Neural cell (in vitro differentiated cells): ENCODE data around the gene ITPKB. TPM values are rescaled to one million over a fixed set of nuclear protein-coding genes. Genes with fewer than 3 reads are reported as not detected.

ENCODE experiments used
- H2AFZ ChIP-seq: fragments of 200-600, 300-800 bp; sonication (generic), shearing (Covaris generic); 2 replicates; pipeline ENCODE4 v1.6.0; 2014; ENCODE audit warnings: low read depth, mild to moderate bottlenecking, antibody characterized with exemption, low read length, moderate library complexity
- H3F3A ChIP-seq: fragments of 200-600 bp; shearing (Covaris generic); 2 replicates; pipeline ENCODE4 v1.6.1; 2016; ENCODE audit warnings: mild to moderate bottlenecking, moderate library complexity, mixed read lengths, antibody characterized with exemption, low read length; ENCODE audit not compliant: insufficient read depth, poor library complexity, severe bottlenecking
- H3K27ac ChIP-seq: fragments of 200-600, 300-800 bp; sonication (generic), shearing (Covaris generic); 2 replicates; pipeline ENCODE4 v1.5.1; 2014; ENCODE audit warnings: mild to moderate bottlenecking, low read length, moderate library complexity
- H3K27me3 ChIP-seq: fragments of 300-800, 200-600 bp; sonication (generic), shearing (Covaris generic); 2 replicates; pipeline ENCODE4 v1.6.0; 2014; ENCODE audit warnings: mild to moderate bottlenecking, low read depth, low read length, moderate library complexity; ENCODE audit not compliant: insufficient read depth
- H3K36me3 ChIP-seq: fragments of 300-800, 200-600 bp; sonication (generic), shearing (Covaris generic); 2 replicates; pipeline ENCODE4 v1.5.1; 2014; ENCODE audit warnings: mild to moderate bottlenecking, antibody characterized with exemption, low read length, moderate library complexity; ENCODE audit not compliant: insufficient read depth
- H3K4me2 ChIP-seq: fragments of 300-800, 200-600 bp; sonication (generic), shearing (Covaris generic); 2 replicates; pipeline ENCODE4 v1.6.0; 2014; ENCODE audit warnings: mild to moderate bottlenecking, low read length
- H3K4me3 ChIP-seq: fragments of 300-800, 200-600 bp; sonication (generic), shearing (Covaris generic); 2 replicates; pipeline ENCODE4 v1.5.1; 2014; ENCODE audit warnings: mild to moderate bottlenecking, low read length, moderate library complexity
- H3K79me2 ChIP-seq: fragments of 200-600 bp; shearing (Covaris generic); replicated peaks from 2 replicates; pipeline ENCODE4 v1.6.0; 2014; ENCODE audit warnings: mild to moderate bottlenecking, low read length, moderate library complexity; ENCODE audit not compliant: insufficient read depth
- H3K9ac ChIP-seq: fragments of 300-800, 200-600 bp; sonication (generic), shearing (Covaris generic); 2 replicates; pipeline ENCODE4 v1.6.1; 2016; ENCODE audit warnings: mild to moderate bottlenecking, low read length, mixed read lengths
- H3K9me2 ChIP-seq: fragments of 200-600 bp; shearing (Covaris generic); 2 replicates; pipeline ENCODE4 v1.6.1; 2016; ENCODE audit warnings: mild to moderate bottlenecking, low read length, mixed read lengths; ENCODE audit not compliant: insufficient read depth
- H3K9me3 ChIP-seq: fragments of 200-600, 300-800 bp; sonication (generic), shearing (Covaris generic); 2 replicates; pipeline ENCODE4 v1.6.1; 2016; ENCODE audit warnings: mild to moderate bottlenecking, mixed run types, low read length, moderate library complexity, mixed read lengths
- H4K20me1 ChIP-seq: fragments of 200-600 bp; shearing (Covaris generic); 2 replicates; pipeline ENCODE4 v1.6.1; 2016; ENCODE audit warnings: mild to moderate bottlenecking, mixed run types; ENCODE audit not compliant: insufficient read depth
- EP300 ChIP-seq: fragments of 450-650 bp; conservative IDR thresholded peaks from 2 replicates; pipeline ENCODE4 v1.6.1; 2014; ENCODE audit warnings: antibody characterized with exemption, mild to moderate bottlenecking, moderate library complexity; ENCODE audit not compliant: poor library complexity, severe bottlenecking
- EZH2 ChIP-seq: fragments of 200-600, 300-800 bp; shearing (Covaris generic), sonication (generic); IDR thresholded peaks from 2 replicates; pipeline ENCODE4 v1.6.1; 2014; ENCODE audit warnings: antibody characterized with exemption, low read length, borderline replicate concordance, mild to moderate bottlenecking; ENCODE audit not compliant: insufficient read depth, poor library complexity, severe bottlenecking
- MXI1 ChIP-seq: fragments of 450-650 bp; conservative IDR thresholded peaks from 2 replicates; pipeline ENCODE4 v1.6.1; 2014; ENCODE audit warnings: antibody characterized with exemption, mild to moderate bottlenecking; ENCODE audit not compliant: poor library complexity, severe bottlenecking
- POLR2AphosphoS5 ChIP-seq: IDR thresholded peaks from 2 replicates; pipeline ENCODE4 v1.6.1; 2012
- RAD21 ChIP-seq: fragments of 450-650 bp; conservative IDR thresholded peaks from 2 replicates; pipeline ENCODE4 v1.6.1; 2014; ENCODE audit warnings: antibody characterized with exemption, mild to moderate bottlenecking, moderate library complexity
- SMC3 ChIP-seq: fragments of 450-650 bp; conservative IDR thresholded peaks from 2 replicates; pipeline ENCODE4 v1.6.1; 2014; ENCODE audit warnings: antibody characterized with exemption, mild to moderate bottlenecking, moderate library complexity; ENCODE audit not compliant: poor library complexity
- TAF1 ChIP-seq: IDR thresholded peaks from 2 replicates; pipeline ENCODE4 v1.6.1; 2012; ENCODE audit warnings: low read depth
- polyA plus RNA-seq: library from polyadenylated mRNA; depleted of rRNA; stranded (reverse); fragments of >200 nt; gene quantifications from 2 replicates; pipeline ENCODE4 v1.2.3, GENCODE V29; 2014
- TF ChIP-seq, protein P1 (sequence below): IDR thresholded peaks from 2 replicates; pipeline ENCODE4 v1.6.1; 2012; ENCODE audit warnings: borderline replicate concordance
- TF ChIP-seq, protein P2 (sequence below): fragments of 450-650 bp; IDR thresholded peaks from 2 replicates; pipeline ENCODE4 v1.5.1; 2014; ENCODE audit warnings: antibody characterized with exemption, mild to moderate bottlenecking, moderate library complexity; ENCODE audit not compliant: poor library complexity, severe bottlenecking

The ITPKB gene
- polyA plus RNA-seq, 1 donor from 2014 or later: 0.19 TPM

DNA sequence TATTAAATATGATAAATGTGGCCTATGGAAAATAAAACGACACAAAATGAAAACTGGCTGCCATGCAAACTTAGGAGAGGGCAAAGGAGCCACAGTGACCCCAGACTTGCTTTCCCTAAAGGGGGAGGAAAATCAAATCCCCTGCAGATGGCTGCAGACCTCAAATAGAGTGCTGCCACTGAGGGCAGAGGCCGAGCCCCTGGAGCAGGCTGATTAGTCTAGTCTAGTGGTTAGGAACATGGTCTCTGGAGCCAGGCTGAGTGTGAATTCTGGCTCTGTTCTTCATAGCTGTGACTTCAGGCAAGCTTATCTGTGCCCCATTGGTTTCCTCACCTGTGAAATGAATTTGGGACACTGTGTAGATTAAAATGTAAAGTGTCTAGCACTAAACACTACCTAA, 60.8 kb downstream of the ITPKB start:
- no peaks in the 10 kb centered on the region for H3K27me3 ChIP-seq
- no peak overlapping the region for H3K27ac ChIP-seq
- TF ChIP-seq TAF1: no peak
- no peak for TF ChIP-seq SMC3
- TF ChIP-seq, protein P1, sequence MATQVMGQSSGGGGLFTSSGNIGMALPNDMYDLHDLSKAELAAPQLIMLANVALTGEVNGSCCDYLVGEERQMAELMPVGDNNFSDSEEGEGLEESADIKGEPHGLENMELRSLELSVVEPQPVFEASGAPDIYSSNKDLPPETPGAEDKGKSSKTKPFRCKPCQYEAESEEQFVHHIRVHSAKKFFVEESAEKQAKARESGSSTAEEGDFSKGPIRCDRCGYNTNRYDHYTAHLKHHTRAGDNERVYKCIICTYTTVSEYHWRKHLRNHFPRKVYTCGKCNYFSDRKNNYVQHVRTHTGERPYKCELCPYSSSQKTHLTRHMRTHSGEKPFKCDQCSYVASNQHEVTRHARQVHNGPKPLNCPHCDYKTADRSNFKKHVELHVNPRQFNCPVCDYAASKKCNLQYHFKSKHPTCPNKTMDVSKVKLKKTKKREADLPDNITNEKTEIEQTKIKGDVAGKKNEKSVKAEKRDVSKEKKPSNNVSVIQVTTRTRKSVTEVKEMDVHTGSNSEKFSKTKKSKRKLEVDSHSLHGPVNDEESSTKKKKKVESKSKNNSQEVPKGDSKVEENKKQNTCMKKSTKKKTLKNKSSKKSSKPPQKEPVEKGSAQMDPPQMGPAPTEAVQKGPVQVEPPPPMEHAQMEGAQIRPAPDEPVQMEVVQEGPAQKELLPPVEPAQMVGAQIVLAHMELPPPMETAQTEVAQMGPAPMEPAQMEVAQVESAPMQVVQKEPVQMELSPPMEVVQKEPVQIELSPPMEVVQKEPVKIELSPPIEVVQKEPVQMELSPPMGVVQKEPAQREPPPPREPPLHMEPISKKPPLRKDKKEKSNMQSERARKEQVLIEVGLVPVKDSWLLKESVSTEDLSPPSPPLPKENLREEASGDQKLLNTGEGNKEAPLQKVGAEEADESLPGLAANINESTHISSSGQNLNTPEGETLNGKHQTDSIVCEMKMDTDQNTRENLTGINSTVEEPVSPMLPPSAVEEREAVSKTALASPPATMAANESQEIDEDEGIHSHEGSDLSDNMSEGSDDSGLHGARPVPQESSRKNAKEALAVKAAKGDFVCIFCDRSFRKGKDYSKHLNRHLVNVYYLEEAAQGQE: no peak
- no peak for TF ChIP-seq EP300
- no peak for TF ChIP-seq POLR2AphosphoS5
- no peak for TF ChIP-seq MXI1
- no peak for TF ChIP-seq RAD21
- no peak for TF ChIP-seq EZH2
- no peaks in the 10 kb centered on the region for H3K9me2 ChIP-seq
- no peak overlapping the region for H3K4me3 ChIP-seq
- H3F3A ChIP-seq: no peaks in the 10 kb centered on the region
- no peaks in the 10 kb centered on the region for H3K9me3 ChIP-seq
- H3K36me3 ChIP-seq: no peaks in the 10 kb centered on the region
- H4K20me1 ChIP-seq: no peaks in the 10 kb centered on the region
- no peak overlapping the region for H2AFZ ChIP-seq
- H3K4me2 ChIP-seq: no peak overlapping the region
- no peak overlapping the region for H3K9ac ChIP-seq
- H3K79me2 ChIP-seq: no peaks in the 10 kb centered on the region

DNA sequence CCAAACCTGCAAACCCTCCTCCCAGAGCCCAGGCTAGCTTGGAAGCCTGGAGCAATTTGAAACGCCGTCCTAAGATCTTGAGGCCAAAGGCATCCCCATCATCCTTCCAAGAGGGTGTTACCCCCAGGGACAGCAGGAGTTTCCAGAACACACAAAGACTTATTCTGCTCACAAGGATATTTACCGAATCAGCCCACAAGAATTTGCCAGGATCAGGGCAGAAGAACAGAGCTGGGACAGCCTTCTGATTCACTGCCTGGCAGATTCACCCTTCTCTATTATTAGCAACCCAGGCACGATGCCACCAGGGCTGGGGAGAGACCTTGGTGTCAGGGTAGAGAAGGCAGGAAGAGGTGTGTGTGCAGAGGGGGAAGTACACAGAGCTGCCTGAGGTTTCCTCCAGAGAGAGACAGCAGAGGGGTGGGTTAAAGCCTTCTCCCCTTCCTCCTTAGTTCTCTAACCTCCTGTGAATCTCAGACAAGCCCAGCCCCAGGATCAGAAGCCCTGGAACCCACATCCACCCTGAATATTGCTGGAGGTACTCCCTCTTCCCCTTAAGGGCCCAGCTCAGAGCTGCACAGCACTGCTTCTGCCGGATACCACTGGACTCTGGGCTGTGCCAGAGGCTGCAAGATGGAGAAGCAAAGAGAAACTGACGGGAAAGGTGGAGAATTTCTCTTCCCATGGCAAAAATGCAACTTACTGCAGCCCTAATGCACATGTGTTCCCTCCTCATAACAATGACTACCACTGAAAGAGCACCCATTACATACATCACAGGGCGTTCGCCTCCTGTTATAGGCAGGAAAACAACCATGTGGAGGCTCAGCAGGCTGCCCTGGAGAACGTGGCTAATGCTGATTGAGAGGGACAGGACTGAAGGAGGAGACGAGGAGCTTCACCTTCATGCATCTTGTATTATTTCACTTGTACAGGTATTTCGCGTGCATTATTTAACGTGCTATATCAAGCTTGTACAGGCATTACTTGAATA, 61.8 kb downstream of the ITPKB start:
- H3K4me3 ChIP-seq: no peak overlapping the region
- no peak overlapping the region for H2AFZ ChIP-seq
- TF ChIP-seq EP300: no peak
- TF ChIP-seq, protein P2, sequence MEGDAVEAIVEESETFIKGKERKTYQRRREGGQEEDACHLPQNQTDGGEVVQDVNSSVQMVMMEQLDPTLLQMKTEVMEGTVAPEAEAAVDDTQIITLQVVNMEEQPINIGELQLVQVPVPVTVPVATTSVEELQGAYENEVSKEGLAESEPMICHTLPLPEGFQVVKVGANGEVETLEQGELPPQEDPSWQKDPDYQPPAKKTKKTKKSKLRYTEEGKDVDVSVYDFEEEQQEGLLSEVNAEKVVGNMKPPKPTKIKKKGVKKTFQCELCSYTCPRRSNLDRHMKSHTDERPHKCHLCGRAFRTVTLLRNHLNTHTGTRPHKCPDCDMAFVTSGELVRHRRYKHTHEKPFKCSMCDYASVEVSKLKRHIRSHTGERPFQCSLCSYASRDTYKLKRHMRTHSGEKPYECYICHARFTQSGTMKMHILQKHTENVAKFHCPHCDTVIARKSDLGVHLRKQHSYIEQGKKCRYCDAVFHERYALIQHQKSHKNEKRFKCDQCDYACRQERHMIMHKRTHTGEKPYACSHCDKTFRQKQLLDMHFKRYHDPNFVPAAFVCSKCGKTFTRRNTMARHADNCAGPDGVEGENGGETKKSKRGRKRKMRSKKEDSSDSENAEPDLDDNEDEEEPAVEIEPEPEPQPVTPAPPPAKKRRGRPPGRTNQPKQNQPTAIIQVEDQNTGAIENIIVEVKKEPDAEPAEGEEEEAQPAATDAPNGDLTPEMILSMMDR: no peak
- no peak for TF ChIP-seq POLR2AphosphoS5
- no peak for TF ChIP-seq EZH2
- TF ChIP-seq, protein P1: no peak
- no peak for TF ChIP-seq RAD21
- TF ChIP-seq SMC3: no peak
- TF ChIP-seq MXI1: no peak
- no peak for TF ChIP-seq TAF1

More for the DNA sequence above, 61.8 kb downstream of the ITPKB start:
- Histone ChIP-seq H3K27ac (no peak overlapping the region), H4K20me1 (no peaks in the 10 kb centered on the region), H3K36me3 (no peaks in the 10 kb centered on the region), H3K9me3 (no peaks in the 10 kb centered on the region), H3K4me2 (no peak overlapping the region), H3F3A (no peaks in the 10 kb centered on the region), H3K27me3 (no peaks in the 10 kb centered on the region), H3K9me2 (no peaks in the 10 kb centered on the region), H3K79me2 (no peaks in the 10 kb centered on the region), H3K9ac (no peak overlapping the region)
